Neural cell (in vitro differentiated cells): Measurements from ENCODE around the gene OSBPL1A.

ENCODE experiments used
- CTCF ChIP-seq: fragments of 450-650 bp; IDR thresholded peaks from 2 replicates; pipeline ENCODE4 v1.5.1; 2014; ENCODE audit warnings: antibody characterized with exemption, mild to moderate bottlenecking, moderate library complexity; ENCODE audit not compliant: poor library complexity, severe bottlenecking
- EP300 ChIP-seq: fragments of 450-650 bp; conservative IDR thresholded peaks from 2 replicates; pipeline ENCODE4 v1.6.1; 2014; ENCODE audit warnings: antibody characterized with exemption, mild to moderate bottlenecking, moderate library complexity; ENCODE audit not compliant: poor library complexity, severe bottlenecking
- EZH2 ChIP-seq: fragments of 200-600, 300-800 bp; shearing (Covaris generic), sonication (generic); IDR thresholded peaks from 2 replicates; pipeline ENCODE4 v1.6.1; 2014; ENCODE audit warnings: antibody characterized with exemption, low read length, borderline replicate concordance, mild to moderate bottlenecking; ENCODE audit not compliant: insufficient read depth, poor library complexity, severe bottlenecking
- REST ChIP-seq: IDR thresholded peaks from 2 replicates; pipeline ENCODE4 v1.6.1; 2012; ENCODE audit warnings: borderline replicate concordance
- TAF1 ChIP-seq: IDR thresholded peaks from 2 replicates; pipeline ENCODE4 v1.6.1; 2012; ENCODE audit warnings: low read depth

- TF ChIP-seq REST (no peak), CTCF (no peak), EZH2 (no peak), EP300 (no peak), TAF1 (no peak)
Measured at GRCh38 chr18:24126155-24126961, 271.3 kb downstream of the OSBPL1A start.
